ENCODE measurements around the gene NADK. TPM values are rescaled to one million over a fixed set of nuclear protein-coding genes. Genes with fewer than 3 reads are reported as not detected.

The NADK gene
- polyA plus RNA-seq, 1 experiment, result 37.8 TPM

DNA sequence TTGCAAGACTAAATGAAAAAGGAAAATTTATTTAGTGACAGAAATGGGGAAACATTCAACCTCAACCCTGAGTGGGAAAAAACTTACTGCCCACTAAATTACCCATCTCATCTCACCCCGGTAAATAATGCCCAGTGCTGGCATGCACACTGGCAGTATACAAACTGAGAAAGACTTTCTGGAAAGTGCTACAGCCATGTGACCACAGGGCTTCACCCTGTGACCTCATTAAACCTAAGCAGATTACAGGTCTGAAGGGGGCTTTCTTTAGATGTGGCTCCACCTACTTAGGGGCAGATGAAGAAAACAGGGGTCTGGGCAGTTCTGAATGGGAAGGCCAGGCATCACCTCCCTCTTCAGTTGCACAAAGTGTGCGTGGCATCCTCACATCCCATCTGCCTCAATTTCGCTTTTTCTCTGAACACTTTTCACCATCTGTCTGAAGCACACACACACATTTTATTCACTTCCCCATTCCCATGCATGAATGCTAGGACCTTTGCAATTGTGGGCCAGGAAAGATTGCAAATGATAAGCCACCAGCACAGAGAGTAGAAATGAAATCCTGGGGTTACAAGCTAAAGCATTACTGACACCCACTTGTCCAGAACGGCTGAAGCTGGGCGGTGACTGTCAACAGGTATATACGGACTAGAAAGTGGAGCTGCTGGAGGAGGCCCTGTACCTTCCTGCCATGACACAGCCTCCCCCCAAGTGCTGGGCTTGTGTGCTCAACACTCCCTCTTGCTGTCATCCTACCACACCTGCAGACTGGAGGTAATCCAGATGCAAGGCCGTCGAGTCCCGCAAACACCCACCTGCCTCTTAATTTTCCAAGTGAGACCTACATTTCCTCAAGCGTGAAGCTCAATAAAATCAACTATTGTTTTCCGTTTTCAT, 2.7 kb downstream of the NADK start:
- no peak for DNase-seq (ENCODE audit: low read depth, low spot score)
- ChIA-PET CTCF (interaction anchor here (2.0 kb wide), 2 partner anchors 130 to 131 kb away, joined by 8 to 10 read pairs; no protein-coding TSS in a partner anchor), POLR2A (no interaction called here)
- Histone ChIP-seq H3K9me3 (ENCODE audit: control insufficient read depth, insufficient read depth, low read length) (peaks cover 3% of the 10 kb centered on the region), H3K27me3 (ENCODE audit: control insufficient read depth, insufficient read depth, low read length) (no peaks in the 10 kb centered on the region), H3K4me3 (ENCODE audit: low read depth, low read length) (no peak overlapping the region), H3K27ac (ENCODE audit: low read depth, low read length) (no peak overlapping the region)
- TF ChIP-seq, protein P1, sequence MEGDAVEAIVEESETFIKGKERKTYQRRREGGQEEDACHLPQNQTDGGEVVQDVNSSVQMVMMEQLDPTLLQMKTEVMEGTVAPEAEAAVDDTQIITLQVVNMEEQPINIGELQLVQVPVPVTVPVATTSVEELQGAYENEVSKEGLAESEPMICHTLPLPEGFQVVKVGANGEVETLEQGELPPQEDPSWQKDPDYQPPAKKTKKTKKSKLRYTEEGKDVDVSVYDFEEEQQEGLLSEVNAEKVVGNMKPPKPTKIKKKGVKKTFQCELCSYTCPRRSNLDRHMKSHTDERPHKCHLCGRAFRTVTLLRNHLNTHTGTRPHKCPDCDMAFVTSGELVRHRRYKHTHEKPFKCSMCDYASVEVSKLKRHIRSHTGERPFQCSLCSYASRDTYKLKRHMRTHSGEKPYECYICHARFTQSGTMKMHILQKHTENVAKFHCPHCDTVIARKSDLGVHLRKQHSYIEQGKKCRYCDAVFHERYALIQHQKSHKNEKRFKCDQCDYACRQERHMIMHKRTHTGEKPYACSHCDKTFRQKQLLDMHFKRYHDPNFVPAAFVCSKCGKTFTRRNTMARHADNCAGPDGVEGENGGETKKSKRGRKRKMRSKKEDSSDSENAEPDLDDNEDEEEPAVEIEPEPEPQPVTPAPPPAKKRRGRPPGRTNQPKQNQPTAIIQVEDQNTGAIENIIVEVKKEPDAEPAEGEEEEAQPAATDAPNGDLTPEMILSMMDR (IDR thresholded peaks at IDR 0.05; ENCODE audit: low read depth, low read length), result no peak

DNA sequence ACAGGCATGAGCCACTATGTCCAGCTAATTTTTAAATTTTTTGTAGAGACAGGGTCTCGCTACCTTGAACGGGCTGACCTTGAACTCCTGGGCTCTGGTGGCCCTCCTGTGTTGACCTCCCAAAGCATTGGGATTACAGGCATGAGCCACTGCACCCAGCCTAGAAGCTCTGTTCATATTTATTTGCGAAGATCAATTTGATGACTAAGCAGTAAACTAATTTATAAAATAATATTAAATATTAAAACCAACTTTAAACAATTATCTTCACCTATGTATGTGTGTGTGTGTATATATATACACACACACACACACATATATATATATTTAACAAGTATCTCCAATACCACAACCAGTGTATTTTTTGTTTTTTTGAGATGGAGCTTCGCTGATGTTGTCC, 4.4 kb downstream of the NADK start:
- CTCF ChIA-PET, result interaction anchor here (2.0 kb wide), 1 partner anchor 132 kb away, joined by 8 read pairs; no protein-coding TSS in a partner anchor
- no peak overlapping the region for H3K27ac ChIP-seq (ENCODE audit: low read depth, low read length)

DNA sequence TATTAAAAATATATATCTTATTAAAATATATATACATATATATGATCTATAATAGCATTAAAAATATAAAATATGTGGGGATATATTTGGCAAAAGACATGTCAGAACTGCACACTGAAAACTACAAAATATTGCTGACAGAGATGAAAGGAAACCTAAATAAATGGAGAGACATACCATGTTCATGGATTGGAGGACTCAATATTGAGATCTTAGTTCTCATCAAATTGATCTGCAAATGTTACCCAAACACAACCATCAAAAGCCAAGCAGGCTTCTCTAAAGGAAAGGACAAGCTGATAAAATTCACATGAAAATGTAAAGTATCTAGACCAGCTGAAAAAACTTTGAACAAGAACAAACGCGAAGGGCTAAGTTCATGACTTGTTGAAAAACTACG, 7.2 kb downstream of the NADK start:
- POLR2A ChIA-PET, result no interaction called here
- TF ChIP-seq, protein P1 (IDR thresholded peaks at IDR 0.05; ENCODE audit: low read depth, low read length), result no peak

More for the DNA sequence above, 4.4 kb downstream of the NADK start:
- TF ChIP-seq, protein P1 (IDR thresholded peaks at IDR 0.05; ENCODE audit: low read depth, low read length), result no peak
- Histone ChIP-seq H3K4me3 (ENCODE audit: low read depth, low read length) (no peak overlapping the region), H3K9me3 (ENCODE audit: control insufficient read depth, insufficient read depth, low read length) (peaks cover 3% of the 10 kb centered on the region), H3K27me3 (ENCODE audit: control insufficient read depth, insufficient read depth, low read length) (no peaks in the 10 kb centered on the region)
- DNase-seq (ENCODE audit: low read depth, low spot score), result no peak
- POLR2A ChIA-PET, result no interaction called here

DNA sequence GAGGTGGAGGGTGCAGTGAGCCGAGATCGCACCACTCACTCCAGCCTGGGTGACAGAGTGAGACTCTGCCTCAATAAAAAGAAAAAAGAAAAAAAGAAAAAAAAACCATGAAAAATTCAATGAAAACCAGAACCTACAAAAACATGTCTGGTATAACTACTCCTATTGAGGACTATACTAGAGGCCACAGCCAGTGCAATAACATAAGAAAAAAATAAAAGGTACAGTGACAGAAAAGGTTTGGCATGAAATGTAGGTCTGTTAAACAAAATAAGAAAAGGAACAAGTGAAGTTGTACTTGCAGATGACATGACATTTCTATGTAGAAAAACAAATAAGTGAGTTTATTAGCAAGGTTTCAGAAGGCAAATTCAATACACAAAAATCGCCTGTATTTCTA, 8.2 kb downstream of the NADK start:
- peaks cover 3% of the 10 kb centered on the region for H3K9me3 ChIP-seq (ENCODE audit: control insufficient read depth, insufficient read depth, low read length)
- no peak overlapping the region for H3K27ac ChIP-seq (ENCODE audit: low read depth, low read length)
- no peak for DNase-seq (ENCODE audit: low read depth, low spot score)
- H3K27me3 ChIP-seq (ENCODE audit: control insufficient read depth, insufficient read depth, low read length), result no peaks in the 10 kb centered on the region
- no peak overlapping the region for H3K4me3 ChIP-seq (ENCODE audit: low read depth, low read length)
- TF ChIP-seq, protein P1 (IDR thresholded peaks at IDR 0.05; ENCODE audit: low read depth, low read length), result no peak
- CTCF ChIA-PET, result no interaction called here
- POLR2A ChIA-PET, result no interaction called here

More for the DNA sequence above, 7.2 kb downstream of the NADK start:
- no peaks in the 10 kb centered on the region for H3K27me3 ChIP-seq (ENCODE audit: control insufficient read depth, insufficient read depth, low read length)
- no peak overlapping the region for H3K27ac ChIP-seq (ENCODE audit: low read depth, low read length)
- CTCF ChIA-PET, result no interaction called here
- H3K9me3 ChIP-seq (ENCODE audit: control insufficient read depth, insufficient read depth, low read length), result peaks cover 3% of the 10 kb centered on the region
- no peak for DNase-seq (ENCODE audit: low read depth, low spot score)
- no peak overlapping the region for H3K4me3 ChIP-seq (ENCODE audit: low read depth, low read length)

Measured in AG04450 (cell line).